ENCODE measurements around the gene MAP1S.

The MAP1S gene, protein sequence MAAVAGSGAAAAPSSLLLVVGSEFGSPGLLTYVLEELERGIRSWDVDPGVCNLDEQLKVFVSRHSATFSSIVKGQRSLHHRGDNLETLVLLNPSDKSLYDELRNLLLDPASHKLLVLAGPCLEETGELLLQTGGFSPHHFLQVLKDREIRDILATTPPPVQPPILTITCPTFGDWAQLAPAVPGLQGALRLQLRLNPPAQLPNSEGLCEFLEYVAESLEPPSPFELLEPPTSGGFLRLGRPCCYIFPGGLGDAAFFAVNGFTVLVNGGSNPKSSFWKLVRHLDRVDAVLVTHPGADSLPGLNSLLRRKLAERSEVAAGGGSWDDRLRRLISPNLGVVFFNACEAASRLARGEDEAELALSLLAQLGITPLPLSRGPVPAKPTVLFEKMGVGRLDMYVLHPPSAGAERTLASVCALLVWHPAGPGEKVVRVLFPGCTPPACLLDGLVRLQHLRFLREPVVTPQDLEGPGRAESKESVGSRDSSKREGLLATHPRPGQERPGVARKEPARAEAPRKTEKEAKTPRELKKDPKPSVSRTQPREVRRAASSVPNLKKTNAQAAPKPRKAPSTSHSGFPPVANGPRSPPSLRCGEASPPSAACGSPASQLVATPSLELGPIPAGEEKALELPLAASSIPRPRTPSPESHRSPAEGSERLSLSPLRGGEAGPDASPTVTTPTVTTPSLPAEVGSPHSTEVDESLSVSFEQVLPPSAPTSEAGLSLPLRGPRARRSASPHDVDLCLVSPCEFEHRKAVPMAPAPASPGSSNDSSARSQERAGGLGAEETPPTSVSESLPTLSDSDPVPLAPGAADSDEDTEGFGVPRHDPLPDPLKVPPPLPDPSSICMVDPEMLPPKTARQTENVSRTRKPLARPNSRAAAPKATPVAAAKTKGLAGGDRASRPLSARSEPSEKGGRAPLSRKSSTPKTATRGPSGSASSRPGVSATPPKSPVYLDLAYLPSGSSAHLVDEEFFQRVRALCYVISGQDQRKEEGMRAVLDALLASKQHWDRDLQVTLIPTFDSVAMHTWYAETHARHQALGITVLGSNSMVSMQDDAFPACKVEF

DNA sequence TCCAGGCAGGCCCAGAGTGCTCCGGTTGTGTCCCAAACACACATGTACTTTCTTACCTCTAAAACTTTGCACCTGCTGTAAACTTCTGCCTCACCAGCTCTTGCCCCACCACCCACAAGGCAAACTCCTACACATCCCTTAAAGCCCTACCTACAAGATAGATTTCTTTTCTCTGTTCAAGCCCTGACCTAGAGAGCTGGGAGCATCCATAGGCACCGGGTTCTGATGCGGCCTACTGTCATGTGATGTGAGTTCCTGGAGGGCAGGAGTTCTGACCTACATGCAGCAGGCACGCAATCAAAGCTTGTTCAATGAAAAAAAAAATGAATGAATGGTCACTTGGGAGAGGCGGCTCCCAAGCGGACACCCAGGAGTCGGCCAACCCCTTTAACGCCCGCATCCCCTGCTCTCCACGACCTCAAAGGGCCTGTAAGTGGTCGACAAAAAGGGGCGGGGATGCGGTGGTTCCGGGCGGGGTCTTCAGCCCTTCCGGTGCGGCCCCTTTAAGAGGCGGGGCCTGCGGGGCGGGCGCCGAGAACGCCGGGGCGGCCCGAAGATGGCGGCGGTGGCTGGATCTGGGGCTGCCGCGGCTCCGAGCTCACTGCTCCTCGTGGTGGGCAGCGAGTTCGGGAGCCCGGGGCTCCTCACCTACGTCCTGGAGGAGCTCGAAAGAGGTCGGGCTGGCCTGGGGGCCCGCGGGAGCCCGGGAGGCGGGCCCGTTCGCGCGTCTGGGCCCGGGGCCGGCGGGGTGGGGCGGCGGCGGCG lies at the start of gene MAP1S:
Gene MAP1S, plus strand, starts transcription at position 534 of the 765 bp plus-strand sequence. Its CDS starts 23 bp downstream, at position 557.
- peak in 32 of 56 donors; percentile 7 to 72 (median 37) for DNase-seq

DNA sequence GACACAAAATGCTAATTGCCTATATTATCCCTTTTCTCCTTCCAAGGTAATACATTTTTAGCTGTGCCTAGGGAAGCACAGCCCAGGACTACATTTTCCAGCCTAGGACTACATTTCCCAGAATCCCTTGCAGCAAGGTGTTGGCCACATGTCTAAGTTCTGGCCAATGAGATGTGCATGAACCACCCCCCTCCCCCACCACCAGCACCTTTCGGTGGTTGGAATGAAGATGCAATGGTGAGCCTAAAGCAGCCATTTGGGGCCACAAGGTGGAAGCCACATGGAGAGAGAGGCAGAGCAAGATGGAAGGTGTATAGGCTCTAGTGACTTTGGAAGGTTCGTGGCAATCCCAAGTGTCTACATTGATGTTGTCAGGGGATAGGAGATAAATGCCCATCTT lies 47.4 kb upstream of the MAP1S start:
- no peak for DNase-seq

DNA sequence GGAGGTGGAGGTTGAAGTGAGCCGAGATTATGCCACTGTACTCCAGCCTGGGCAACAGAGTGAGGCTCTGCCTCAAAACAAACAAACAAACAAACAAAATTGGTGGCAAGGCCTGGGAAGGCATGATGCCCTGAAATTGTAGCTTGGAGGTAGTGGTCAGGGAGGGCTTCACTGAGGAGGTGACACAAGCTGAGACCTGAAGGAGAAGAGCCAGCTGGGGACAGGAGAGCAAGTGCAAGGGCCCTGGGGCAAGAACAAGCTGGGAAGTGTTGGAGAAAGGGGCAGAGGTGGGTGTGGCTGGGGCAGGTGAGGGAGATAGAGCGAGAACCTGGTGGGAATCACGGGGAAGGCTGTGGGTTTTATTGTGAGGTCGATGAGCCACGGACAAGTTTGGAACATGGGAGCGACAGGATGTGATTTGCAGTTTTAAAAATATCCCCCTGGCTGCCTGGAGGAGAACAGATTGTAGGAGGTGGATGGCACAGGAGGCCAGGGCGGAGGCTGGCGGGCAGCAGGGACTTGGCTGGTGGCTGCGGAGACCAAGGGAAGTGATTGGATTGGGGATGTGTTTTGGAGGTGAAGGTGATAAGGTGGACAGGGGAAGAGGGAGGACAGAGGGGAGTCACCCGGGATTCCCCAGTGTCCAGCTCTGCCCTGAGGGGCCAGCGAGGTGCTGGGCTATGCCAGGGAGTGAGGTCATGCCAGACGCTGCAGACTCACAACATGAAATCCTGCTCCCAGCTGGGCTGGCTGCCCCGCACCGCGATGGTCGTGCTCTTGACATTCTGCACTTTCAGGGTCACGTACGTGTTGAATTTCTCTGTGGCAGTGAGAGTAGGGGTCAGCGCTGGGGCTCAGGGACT lies 45.1 kb upstream of the MAP1S start:
- DNase-seq, result peak in 1 of 56 donors; percentile 11

DNA sequence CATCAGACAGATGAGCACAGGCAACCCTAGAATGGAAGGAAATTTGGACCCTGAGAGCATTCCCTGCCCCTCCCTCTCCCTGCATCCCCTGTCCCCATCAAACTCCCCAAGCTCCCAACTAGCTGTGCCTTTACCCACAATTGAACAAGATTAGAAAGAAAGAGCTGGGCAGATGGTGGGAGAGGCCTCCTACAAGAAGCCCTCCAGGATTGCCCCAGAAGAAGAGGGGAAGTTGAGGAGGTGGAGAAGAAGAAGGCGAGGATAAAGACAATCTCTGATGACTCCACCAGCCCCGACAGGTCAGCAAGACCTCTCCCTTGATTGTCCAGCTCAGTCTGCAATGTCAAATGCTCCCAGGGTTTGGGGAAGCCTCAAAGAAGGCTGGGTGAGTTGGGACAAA lies 43.0 kb upstream of the MAP1S start:
- no peak for DNase-seq

GRCh38 chr19:17677002-17677401 lies 42.3 kb upstream of the MAP1S start:
- DNase-seq, result no peak

- no peak for DNase-seq
These were observed 40.4 kb upstream of the MAP1S start for GRCh38 chr19:17678836-17679235.

DNA sequence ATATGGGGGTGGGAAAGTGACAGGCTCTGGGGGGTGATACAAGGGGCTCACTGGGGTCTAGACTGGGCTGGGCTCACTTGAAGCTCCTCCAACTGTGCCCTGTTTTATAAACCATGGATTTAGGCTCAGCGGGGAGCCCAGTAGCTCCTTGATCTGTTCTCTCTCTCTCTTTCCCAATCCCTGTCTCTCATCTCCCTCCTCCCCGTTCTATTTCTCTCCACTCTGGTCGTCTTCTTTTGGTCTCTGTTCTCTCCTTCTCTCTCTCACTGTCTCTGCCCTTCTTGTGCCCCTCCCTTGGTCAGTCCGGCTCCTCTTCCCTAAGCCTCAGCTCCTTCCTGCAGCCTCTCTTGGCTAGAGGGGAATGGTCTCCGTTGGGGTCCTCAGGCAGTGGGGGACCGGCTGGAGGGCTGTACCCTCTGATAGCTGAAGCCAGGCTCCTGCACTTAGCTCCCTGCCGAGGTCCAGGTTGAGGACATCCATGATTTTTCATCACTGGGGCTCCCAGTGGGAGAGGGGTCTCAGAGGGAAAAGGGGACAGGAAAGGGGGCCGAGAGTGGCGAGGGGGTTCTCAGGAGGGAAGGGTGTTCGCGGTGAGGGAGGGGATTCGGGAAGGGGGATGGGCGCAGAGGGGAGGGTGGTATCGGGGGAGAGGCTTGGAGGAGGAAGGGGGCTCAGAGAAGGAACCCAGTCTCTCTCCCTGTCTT lies 39.6 kb upstream of the MAP1S start:
- DNase-seq, result no peak

DNA sequence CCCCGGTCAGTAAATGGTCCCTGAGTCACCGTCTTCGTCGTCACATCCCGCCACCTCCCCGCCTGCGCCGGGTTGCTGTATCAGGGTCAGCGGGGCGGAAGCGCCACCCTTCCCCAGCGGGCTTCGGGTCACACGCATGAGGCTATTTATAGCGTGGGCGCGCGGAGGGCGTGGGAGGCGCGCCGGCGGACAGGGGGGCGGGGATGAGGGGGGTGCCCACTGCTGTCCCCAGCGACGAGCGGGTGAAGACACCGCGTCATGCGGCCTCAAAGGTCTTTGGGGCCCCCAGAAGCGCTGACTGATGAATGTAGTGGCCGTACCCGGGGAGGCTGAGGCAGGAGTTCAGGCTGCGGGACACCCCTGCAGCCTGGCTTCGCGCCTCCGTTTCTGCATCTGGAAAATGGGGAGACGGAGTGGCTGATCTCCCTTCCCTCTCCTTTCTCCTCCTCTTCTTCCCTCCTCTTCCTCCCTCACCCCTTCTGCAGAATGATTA lies 39.0 kb upstream of the MAP1S start:
- DNase-seq, result peak in 19 of 56 donors; percentile 2 to 62 (median 25)

DNA sequence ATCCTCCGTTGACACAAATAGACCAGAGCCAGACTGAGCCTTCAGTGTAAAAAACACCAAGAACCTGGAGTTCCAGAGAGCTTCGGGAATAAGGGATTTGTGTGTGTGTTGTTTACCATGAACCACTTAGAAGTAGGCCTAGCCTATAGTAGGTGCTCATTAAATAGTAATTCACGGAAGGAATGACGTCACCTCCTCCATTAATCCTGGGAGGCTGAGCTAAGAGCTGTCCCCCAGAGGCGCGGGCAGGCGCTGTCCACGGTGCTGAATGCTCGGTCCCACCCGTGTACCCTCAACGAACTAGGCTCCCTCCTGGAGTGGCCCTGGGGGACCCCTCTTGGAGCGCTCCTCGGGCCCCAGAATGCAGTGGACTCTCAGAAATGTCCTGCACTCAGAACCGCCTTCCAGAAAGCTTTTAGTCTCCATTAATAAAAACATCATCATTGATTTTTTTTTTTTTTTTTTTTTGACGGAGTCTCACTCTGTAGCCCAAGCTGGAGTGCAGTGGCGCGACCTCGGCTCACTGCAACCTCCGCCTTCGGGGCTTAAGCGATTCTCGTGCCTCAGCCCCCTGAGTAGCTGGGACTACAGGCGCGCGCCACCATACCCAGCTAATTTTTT lies 37.7 kb upstream of the MAP1S start:
- peak in 1 of 56 donors; percentile 15 for DNase-seq

DNA sequence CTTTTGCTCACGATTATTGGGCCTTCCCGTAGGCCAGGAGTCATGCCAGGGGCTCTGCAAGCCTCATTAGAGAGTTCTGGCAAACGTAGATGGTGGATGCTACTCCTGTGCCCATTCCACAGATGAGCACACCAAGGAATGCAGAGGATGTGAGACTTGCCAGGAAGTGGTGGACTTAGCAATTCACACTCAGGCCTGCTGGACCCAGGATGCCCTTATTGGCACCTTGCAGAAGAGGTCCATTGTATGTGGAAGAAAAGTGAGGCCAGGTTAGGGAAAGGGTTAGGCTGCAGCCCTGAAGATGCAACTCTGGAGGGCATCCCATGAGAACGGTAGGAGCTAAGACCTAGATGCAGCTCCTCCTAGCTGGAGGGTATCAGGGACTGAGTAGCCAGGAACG lies 37.0 kb upstream of the MAP1S start:
- DNase-seq, result no peak

DNA sequence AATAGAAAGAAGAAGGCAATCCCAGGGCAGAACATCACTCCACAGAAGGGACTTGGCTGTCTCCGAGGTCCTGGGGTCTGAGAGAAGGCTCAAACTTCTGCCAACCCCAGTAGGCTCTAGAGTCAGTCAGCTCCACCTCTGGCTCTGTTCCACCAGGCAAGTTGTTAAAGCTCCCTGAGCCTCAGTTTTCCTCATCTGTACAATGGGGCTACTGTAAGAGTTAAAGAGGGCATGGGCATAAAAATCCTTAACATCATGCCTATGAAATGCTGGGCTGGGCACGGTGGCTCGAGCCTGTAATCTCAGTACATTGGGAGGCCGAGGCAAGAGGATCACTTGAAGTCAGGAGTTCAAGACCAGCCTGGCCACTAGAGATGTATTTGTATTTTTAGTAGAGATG lies 36.2 kb upstream of the MAP1S start:
- DNase-seq, result no peak

- DNase-seq, result no peak
These were observed 35.0 kb upstream of the MAP1S start for GRCh38 chr19:17684256-17684655.

GRCh38 chr19:17685451-17686022 lies 33.7 kb upstream of the MAP1S start:
- DNase-seq, result peak in 5 of 56 donors; percentile 20 to 48 (median 31)

- DNase-seq, result peak in 19 of 56 donors; percentile 5 to 48 (median 16)
These were observed 33.2 kb upstream of the MAP1S start for GRCh38 chr19:17686023-17686521.

DNA sequence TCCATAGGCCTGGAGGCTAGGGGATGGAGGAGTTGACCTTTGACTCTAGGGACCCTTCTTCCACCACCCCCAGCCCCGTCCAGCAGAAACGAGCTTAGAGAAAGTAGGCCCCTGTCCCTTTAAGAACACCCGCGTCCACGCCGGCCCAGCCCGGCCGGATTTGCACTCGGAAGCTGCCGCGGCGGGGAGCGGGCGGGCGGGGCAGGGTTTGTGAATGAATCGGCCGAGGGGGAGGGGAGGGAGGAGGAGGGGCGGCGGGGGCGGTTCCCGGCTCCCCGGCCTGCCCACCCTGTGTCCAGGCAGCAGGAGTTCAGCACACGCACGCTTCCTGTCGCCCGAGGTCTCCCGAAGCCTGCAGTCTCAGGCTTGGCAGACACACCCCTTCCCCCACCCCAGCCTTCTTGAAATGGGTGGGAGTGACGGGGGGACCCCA lies 32.7 kb upstream of the MAP1S start:
- DNase-seq, result peak in 18 of 56 donors; percentile 7 to 38 (median 14)

DNA sequence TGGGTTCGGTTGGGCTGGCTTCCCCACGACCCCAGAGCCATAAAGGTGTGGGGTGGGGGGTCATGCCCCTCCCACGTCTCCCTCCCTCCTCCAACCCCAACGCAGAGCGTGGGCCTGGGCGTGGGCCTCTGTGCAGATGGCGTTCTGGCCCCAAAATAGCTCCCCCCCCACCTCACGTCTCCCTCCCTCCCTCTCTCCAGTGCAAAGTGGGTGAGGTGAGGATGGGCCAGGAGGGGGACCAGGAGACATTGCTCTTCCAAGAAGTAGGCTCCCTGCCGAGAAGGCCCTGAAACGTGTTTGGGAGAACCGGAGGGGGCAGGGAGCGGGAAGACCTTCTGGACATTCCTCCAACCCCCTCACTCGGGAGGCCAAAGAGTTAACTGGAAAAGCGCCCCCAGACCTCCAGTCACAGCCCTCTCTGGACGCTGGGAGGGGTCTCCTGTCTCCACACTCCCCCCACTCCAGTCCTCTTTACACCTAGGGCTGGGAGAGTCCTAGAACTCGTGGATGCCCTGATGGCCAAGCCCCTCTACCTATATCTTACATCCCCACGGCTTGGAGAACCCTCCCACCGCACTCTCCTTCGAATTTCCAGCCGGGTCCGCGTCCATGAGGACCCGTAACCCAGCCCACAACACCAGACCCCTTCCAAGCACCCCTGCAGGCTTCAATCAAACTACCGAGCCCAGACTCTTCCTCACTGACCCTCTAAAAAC lies 32.0 kb upstream of the MAP1S start:
- DNase-seq, result peak in 2 of 56 donors; percentile 1 to 8
